GM19023 (cell line): ENCODE measurements around the gene SPRING1.
"Not testable (repeated sequence)": the region's sequence is repeated elsewhere in the genome, so short reads cannot be mapped to it uniquely, and the experiment has no call there.

Experiments
- ATAC-seq: cut with Tn5 transposase; IDR thresholded peaks from one replicate; pipeline ENCODE4 v1.9.1; 2021; ENCODE audit warnings: mild to moderate bottlenecking, moderate library complexity; ENCODE audit not compliant: unreplicated experiment

SPRING1 gene

DNA sequence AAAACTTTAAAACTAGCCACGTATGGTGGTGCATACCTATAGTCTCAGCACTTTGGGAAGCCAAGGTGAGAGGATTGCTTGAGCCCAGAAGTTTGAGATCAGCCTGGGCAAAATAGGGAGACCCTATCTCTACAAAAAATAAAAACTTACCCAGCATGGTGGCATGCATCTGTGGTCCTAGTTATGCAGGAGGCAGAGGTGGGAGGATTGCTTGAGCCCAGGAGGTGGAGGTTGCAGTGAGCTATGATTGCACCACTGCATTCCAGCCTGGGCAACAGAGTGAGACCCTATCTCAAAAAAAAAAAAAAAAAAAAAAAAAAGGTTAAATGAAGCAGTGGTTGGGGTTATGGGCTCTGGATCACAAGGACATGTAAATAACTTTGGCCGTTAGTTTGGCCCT lies 4.9 kb upstream of the SPRING1 start:
- not testable (repeated sequence) for ATAC-seq

DNA sequence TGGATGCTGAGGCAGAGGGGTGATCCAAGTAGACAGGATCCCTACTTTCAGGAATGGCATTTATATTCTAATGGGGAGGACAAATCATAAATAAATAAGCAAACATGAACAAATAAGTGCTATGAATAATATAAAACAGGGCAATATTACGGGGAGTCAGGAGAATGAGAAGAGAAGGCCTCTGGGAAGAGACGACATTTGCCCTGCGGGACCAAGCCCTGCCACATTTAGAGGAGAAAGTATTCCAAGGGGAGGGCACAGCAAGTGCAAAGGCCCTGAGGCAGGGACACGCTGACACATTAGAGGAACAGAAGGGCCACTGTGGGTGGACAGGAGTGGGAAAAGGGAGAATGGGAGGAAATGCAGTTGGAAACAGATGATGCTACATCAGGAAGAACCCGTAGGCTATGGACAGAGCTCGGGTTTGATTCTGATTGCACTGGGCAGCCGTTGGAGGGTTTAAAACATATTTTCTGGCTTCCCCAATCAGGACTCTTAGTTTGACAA lies 1.6 kb upstream of the SPRING1 start:
- ATAC-seq = no peak

DNA sequence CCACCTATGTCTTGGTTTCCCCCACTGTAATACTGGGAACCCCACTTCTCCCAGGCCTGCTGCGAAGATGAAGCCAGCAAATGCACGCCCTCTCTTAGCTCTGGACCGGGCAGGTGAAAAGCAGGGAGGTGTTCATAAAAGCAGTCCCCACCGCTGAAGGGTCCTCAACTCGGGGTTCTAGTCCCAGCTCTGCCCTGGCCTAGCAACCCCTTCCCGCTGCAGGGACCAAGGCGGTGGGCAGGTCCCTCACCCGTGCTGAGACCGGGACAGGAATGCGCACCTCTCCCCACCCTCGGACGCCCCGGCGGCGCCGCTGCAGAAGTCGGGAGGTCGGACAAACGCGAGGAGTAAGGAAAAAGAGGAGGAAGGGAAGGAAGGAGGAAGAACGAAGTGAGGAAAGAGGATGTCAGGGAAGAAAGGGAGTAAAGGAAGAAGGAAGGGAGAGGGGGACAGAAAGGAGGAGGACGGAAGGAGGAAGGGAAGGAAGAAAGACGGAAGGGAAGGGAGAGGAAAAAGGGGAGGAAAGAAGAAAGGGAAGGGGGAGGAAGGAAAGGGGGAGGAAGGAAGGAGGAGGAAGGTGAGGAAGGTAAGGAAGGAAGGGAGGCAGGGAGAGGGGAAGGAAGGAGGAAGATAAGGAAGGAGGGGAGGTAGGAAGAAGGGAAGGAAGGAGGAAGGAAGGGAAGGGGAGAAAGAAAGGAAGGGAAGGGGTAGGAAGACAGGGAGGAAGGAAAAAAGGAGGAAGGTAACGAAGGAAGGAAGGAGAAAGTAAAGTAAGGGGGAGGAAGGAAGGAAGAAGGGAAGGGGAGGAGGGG lies 701 bp downstream of the SPRING1 start:
- ATAC-seq = no peak

DNA sequence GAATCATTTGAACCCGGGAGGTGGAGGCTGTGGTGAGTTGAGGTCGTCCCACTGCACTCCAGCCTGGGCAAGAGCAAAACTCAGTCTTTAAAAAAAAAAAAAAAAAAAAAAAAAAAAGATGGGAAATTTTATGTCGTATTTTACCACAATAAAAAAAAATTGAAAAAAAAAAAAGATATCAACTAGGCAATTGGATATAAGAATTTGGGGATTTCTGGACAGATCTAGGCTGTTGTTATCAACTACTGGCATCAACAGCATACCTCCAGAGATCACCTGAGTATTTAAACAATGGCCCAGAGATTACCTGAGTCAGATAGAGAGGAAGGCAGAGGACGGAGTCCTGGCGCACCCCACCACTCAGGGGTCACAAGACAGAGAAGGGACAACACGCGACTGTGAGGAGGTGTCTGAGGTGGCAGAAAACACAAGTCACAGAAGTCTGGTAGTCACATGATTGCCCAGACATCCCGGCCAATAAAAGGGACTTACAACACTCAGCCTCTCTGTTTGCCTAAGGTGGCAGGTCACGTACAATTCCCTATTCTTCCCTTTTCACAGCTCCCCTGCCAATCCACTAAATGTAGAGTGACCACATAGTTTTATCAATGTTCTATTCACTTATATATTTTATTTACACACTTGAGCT lies 1.8 kb downstream of the SPRING1 start:
- ATAC-seq = no peak

DNA sequence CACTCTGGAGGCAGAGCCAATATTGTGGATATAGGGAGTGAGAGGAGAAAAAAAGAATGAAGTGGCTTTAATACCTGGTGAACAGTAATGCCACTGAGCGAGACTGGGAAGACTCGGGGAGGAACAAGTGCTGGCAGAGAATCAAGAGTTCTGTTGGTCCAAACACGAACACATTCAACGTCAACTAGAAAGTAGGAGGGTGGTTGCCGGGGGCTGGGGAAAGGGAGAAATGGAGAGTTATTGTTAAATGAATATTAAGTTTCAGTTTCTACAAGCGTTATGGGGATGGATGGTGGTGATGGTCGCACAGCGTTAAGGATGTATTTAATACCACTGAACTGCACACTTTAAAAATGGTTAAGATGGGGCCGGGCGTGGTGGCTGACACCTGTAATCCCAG lies 2.8 kb downstream of the SPRING1 start:
- no peak for ATAC-seq

DNA sequence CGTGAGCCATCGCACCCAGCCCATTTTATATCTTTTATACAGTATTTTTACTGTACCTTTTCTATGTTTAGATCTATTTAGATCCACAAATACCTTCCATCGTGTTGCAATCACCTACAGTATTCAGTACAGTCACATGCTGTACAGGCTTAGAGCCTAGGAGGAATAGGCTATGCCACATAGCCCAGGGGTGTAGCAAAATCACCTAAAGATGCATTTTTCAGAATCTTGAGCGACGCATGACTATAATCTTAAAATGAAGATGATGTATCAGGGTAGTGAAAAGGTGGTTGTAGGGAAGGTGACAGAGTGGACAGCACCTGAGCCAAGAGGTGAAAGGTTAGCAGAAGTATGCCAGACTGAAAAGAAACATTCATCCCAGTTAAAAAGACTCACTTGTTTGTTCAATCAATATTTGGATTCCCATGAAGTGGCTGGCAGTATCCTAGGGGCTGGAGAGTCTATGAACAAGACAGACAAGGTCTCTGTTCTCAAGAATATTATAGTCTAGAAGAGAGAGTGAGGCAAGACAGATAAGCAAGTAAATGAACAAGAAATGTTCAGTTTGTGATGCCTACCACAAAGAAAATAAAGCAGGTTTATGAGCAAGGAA lies 3.6 kb downstream of the SPRING1 start:
- ATAC-seq = no peak

DNA sequence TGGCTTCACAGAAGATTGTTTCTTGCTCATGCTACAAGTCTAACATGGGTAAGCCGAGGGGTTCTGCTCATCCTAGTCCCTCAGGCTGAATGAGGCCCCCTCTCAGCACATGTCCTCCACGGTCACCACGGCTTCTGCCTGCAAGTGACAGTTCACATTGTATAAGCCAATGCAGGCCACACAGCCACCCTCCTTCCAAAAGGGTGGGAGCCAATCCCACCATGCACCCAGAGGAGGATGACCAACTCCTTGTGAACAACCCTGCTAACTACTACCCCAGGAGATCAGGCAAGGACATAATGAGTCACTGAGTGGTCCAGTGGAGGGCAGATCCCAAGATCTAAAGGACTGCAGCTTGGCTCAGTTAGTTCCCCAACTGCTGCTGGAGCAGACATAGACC lies 6.1 kb downstream of the SPRING1 start:
- no peak for ATAC-seq

DNA sequence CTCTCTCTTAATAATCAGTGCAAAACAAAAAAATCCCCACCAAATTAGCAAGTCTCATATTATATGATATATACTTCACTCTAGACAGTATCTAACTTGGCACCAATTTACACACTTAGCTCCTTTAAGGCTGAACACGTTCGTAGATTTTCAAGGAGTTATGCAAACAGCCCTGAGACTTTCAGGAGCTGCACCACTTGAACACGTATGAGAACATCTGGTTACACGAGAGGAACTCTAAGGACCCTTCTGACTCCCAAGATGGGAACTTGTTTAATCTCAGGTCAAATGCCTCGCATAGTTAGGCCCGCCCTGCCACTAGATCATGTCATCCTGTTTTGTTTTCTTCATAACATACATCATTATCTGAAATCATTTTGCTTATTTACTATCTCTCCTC lies 10.0 kb downstream of the SPRING1 start:
- no peak for ATAC-seq

DNA sequence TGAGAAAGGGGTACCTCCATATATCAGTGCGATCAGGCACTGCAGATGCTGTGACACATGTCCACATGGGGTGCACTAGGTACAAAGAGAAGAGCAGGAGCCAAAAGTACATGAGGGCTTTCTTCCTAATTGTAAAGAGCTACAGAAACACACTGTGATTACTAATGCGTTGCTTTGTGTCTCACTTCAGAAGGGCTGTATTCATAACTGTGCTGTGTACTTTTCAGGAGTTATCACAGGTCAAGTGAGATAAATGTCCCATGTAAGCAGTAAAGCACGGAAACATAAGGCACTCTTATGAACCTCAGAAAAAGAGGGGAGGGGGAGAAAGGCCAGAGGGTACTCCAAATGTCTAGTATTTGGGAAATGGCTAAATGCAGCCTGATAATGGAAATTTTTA lies 10.6 kb downstream of the SPRING1 start:
- no peak for ATAC-seq

DNA sequence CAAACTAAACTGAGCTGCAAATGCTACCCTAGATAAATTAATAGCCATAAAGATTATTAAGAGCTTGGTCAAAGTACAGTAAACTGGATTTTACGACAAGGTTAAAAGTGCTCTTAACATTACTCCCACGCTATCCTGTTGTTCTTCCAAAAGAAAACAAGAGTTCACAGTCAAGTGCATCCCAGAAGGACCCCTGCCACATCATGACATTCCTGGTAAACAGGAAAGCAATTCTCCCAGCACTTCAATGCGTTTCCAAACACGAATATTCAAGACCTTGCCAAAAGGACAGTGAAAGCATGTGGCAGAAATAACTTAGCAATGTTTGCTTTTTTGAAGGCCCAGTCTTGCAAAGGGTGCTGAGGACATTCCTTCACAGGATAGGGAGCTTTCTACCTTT lies 11.2 kb downstream of the SPRING1 start:
- no peak for ATAC-seq

DNA sequence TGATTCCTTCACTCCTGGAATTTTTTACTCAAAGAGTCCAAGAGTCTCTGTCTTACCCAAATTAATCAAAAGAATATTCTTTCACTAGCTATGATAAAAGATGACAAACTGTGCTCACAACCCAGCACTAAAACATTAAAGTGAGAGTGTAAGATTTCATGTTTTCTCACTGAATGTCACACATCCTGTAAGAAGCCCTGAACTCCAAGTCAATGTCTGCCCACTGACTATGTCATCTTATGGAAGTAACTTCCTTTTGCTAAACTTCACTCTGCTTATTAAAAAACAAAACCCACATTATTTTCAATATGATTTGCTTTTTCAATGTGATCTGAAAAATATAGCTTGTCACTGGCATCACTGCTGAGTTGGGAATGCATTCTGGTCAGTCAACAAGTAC lies 15.6 kb downstream of the SPRING1 start:
- ATAC-seq = no peak

DNA sequence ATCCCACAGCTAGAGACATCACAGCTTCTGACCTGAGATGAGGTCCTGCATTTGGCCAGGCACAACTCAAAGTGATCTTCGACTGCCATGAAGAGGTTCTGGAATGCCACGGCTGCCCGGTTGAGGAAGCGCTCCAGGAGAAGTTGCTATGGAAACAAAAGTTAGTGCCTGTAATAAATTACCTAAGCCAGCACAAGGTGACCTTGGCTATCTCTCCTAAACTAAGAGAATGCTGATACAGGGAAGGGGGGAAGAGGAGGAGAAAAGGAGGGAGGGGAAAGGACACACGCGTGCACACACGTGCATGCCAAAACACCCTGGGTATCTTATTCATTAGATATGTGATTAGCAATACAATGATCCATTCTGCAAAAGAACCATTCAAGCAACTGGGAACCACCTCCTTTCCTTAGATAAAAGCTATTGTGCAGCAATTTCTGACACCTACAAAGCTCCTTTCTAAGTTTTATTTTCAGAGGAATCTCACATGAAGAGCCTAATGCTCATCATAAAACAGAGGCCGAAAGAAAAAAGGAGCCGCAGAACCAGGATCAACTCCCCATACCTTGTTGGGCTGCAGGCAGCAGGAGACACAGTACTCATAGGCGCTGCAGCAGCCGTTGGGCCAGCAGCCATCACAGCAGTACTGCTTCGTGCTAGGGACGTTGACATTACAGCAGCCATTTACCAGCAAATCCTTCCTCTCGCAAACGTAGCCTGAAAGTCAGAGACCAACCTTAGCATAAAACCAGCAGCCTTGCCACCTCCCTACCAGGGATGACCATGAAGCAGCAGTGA lies 17.9 kb downstream of the SPRING1 start:
- no peak for ATAC-seq

DNA sequence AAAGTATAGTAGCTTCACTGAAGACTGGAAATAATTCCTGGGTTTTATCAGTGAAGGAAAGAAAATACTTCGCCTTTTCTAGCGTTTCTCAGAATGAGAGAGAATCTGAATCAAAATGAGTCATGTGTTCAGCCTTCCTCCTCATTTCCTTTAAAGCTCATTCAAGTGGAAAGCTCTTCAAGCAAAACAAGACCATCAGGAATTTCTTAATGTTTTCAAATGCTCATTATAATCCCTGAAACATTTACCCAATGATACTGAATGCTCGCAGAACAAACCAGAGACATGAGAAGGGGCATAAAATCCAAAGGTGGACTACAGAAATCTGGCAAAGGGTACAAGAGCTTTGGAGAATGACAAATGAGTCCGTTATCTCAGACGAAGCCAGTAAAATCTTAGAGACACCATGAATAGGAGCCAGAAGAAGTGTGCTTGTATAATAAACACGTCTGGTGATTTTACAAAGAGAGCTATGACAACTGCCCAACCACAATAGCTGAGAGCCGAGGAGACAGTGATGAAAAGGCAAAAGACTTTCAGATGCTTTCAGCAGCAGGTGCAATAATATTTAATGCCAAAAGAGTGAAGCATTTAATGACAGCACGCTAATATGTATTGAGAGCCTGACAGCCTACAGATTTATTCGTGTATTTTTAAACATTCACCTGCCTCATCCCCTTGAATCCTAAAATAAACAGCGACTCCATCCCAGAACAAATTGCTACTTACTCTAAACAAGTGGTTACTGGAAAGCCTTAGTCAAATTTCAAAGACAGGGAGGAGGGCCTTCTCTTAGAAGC lies 19.0 kb downstream of the SPRING1 start:
- no peak for ATAC-seq

DNA sequence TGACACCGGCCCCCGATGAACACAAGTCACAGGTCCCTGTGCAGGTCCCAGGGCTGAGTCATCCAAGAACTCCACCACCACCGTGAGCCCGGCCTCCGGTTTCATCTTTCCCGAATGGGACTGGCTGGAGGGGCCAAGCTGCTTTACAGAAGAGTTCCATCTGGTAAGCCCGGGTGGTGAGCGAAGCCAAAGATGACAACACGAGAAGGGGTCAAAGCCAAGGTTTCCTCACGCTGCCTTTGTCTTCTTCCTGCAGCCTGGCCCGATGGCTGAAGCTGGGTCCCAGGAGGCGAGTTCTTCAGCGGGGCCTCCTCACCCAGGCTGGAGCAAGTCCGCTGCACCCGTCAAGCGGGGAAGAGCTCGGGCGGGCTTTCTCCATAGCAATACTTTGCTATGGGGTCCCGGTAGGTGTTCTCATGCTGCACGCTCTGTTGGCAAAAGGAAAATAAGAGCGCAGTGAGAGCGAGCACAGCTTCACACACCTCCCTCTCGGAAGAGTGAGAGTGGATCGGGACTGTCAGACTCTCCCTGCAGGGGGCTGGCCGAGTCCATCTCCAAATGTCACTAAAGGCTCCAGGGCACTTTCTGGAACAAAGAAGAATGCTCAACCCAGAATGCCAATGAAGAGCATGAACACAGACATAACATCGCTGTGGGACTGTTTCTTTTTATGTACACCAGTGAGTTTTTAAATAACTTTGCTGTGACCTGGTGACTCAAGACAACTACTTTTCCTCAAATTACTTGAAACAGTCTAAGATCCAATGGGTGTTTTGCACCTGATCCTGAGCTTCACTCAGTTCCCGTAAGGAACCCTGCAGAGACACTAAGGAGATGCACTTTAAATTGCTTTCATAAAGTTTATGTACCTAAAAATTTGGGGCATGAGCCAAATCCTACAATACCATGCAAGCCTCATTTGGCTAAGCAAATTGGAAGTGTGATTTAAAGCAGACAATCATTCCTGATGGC lies 20.1 kb downstream of the SPRING1 start:
- ATAC-seq = no peak

DNA sequence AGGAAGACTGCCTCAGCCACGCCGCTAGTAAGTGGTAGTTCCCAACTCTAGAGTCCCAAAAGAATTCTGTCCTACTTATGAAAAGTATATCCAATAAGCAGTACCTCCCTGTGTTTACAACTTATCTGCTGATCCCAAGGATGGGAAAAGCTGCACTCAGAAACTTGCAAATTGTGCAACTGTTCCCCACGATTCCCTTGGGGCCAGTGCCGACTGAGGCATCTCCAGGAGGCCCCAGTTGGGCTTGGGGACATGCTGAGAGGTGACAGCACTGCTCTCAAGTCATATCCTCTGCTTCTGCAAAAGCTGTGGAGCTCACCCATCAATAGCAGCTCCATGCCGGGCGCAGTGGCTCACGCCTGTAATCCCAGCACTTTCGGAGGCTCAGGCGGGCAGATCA lies 23.7 kb downstream of the SPRING1 start:
- no peak for ATAC-seq

DNA sequence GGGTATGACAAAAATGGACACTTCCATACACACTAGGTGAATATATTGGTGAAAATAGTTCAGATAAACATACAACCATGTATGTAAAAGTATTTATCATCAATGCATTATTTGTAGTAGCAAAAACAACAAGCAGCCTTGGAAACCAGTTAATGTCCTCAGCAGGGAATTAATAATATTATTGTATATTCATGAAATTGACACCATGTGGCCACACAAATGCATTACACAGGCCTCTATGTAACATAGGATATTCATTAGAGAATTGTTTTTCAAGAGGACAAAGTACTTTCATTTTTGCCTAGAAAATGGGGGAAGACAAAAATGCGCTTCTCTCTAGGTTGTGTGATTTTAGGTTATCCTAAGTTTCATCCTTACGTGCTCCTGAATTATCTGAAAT lies 24.3 kb downstream of the SPRING1 start:
- no peak for ATAC-seq

DNA sequence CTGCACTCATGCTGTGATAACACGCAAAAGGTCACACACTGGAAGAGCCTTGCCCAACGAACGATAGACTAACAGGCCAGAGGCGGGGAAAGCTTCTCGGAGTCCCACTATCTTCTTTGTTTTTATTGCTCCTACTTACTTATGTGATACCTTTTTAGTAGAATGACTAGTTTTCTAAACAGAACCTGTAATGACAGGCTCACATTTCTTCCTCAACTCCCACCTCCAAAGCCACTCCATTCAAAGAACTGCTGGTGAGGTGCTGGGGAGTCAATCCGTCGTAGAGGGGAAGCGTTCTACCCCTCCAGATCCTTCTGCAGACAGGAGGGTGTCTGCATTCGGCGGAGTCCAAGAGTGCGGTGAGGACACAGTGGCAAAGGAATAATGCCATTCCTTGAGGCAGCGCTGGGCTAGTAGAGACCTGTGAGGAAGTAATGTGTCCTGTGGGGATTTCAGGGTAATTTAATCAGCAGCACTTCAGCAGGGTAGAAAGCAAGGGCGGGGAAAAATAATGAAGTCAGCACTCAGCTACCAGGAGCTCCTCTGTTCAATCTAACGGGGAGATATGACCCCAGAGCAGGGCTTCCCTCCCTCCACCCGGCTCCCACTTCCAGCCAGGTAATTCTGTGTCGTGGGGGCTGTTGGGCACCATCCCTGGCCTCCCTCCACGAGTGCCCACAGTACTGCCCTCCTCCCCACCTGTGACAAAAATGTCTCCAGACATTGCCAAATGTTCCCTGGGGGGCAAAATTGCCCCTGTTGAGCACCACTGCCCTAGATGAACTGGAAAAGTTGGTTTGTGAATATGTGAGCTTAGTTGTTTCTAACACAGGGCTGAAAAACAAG lies 25.2 kb downstream of the SPRING1 start:
- ATAC-seq = no peak
